Panc1 (cell line): ENCODE measurements around the gene PDE10A.

ENCODE experiments used
- CTCF ChIP-seq: fragments of 450-650 bp; IDR thresholded peaks from 2 replicates; pipeline ENCODE4 v1.5.1; 2017; ENCODE audit warnings: mild to moderate bottlenecking
- POLR2AphosphoS5 ChIP-seq: IDR thresholded peaks from 2 replicates; pipeline ENCODE4 v1.6.1; 2012; ENCODE audit warnings: mild to moderate bottlenecking, low read depth, low read length, moderate library complexity
- REST ChIP-seq, 2 experiments: IDR thresholded peaks; 2 replicates each; pipeline ENCODE4 v1.6.1; 2011 to 2012; ENCODE audit warnings: low read depth in 2 of 2, control low read depth in 1 of 2, low read length in 1 of 2, mild to moderate bottlenecking in 1 of 2, moderate library complexity in 1 of 2; ENCODE audit not compliant: insufficient read depth in 1 of 2
- SIN3A ChIP-seq: IDR thresholded peaks from 2 replicates; pipeline ENCODE4 v1.6.1; 2012; ENCODE audit warnings: low read depth, mild to moderate bottlenecking, low read length, moderate library complexity, borderline replicate concordance; ENCODE audit not compliant: insufficient read depth
- TCF7L2 ChIP-seq: IDR thresholded peaks from 2 replicates; pipeline ENCODE4 v1.6.1; 2011; ENCODE audit warnings: mild to moderate bottlenecking, low read depth, low read length, inconsistent platforms

GRCh38 chr6:165579151-165579550 is 83.9 kb downstream of the PDE10A start:
- no peak for TF ChIP-seq CTCF
- TF ChIP-seq REST (IDR thresholded peaks at IDR 0.05; ENCODE audit: insufficient read depth in 1 of 2, low read depth in 2 of 2, low read length in 1 of 2): no peak
- no peak for TF ChIP-seq POLR2AphosphoS5
- no peak for TF ChIP-seq SIN3A
- no peak for TF ChIP-seq TCF7L2
